Measurements from ENCODE around the gene WASF1.
"Not testable (repeated sequence)": the region's sequence is repeated elsewhere in the genome, so short reads cannot be mapped to it uniquely, and the experiment has no call there.

The WASF1 gene

GRCh38 chr6:110089323-110089722 is 90.1 kb downstream of the WASF1 start:
- DNase-seq (ENCODE audit: low read depth), result no peak

DNA sequence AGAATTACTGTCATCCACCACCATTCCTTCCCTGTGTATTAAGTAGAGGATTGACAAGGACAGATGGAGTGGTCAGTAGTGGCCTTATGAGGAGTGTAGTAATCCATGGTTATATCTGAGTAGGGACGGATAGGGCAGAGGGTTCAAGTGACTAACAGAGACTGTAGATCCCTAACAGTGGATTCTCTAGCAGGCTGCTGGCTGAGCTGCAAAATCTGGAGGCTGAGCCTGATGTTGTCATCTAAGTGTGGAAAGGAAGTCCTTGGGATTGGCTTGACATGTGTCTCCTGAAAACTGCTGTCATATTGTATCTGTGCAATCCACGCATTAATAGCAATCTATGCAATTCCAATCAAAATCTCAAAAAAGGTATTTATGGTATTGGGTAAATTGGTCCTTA is 94.2 kb downstream of the WASF1 start:
- DNase-seq (ENCODE audit: low read depth), result no peak

- DNase-seq (ENCODE audit: low read depth), result no peak
Measured at GRCh38 chr6:110083875-110084585, 95.4 kb downstream of the WASF1 start.

GRCh38 chr6:110075406-110075805 is 104.1 kb downstream of the WASF1 start:
- no peak for DNase-seq (ENCODE audit: low read depth)

GRCh38 chr6:110073474-110073873 is 106.0 kb downstream of the WASF1 start:
- not testable (repeated sequence) for DNase-seq (ENCODE audit: low read depth)

DNA sequence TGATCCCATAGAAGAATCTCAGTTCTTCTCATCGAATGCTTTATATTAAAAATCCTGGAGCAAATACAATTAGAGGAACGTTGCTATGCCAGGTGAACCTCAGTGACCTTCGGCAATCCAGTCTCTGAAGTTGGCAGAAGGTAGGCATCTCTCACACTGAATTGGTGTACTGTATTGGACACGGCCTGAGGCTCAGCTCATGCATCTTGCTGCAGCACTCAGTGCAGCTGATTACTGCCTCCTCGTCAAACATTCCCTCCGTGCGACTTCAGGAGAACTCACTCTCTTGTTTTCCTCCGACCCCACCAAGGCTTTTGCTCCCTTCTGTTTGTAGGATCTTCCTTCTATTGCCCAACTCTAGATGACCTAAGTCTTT is 110.9 kb downstream of the WASF1 start:
- no peak for DNase-seq (ENCODE audit: low read depth)

GRCh38 chr6:110067837-110068591 is 111.5 kb downstream of the WASF1 start:
- no peak for DNase-seq (ENCODE audit: low read depth)

DNA sequence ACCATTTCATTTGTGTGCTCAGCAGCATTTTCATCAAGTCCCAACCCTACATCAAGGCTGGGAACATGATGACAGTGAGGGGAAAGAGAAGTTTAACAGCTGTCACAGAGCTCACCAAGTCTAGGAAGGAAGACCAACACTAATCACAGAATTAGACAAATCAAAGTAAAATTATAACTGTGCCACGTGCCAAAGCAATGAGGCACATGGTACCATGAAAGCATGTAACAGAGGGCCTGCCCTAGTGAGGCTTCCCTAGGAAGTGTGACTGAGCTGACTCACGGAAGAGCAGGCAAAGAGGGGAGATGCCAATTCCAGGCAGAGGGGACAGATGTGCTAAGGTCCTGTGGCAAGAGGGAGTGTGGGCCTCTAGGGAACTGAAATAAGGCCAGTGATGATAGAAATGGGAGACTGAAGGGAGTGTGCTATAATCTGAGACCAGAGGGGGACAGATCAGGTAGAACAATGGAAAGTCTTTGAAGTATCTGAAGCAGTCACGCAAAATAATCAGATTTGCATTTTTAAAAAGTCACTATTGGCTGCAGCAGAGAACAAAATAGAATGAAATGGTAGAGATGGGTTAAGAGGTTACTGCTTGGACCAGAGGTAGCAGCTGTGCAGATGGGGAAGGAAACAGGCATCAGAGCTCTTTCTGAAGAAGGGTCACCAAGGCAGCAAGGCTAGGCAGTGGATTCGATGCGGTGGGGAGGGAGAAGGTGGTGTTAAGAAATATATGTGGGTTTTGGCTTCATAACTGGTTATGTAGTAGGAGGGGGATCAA is 114.5 kb downstream of the WASF1 start:
- no peak for DNase-seq (ENCODE audit: low read depth)

DNA sequence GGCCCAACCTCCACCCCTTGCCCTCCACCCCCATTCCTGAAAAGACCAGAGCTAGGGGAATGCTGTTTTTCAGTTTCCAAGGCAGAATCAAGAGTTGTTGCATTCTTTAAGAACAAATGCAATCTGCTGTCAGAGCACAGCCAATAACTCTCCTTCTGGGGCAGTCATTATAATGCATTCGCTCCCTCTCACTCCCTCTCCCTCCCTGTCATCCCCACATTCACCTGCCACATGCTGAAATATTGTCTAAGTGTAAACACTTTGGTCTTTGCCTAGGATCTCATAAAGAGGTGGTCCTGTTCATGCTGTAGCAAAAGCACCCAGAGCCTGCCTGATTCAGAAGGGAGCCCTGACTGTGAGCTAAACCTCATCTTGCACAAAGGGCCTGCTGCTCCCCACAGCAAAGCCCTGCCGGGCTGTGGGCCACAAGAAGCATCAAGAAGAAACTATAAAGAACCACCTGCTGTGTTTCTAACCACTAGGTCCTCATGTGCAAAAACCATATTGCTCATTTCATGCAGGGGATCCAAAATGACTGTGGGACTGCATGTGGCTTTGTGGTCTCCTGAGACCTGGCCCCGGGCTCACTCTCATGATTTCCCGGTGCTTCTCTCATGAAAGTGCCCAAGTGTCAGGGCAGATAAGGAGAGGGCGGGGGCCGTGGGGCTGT is 115.7 kb downstream of the WASF1 start:
- no peak for DNase-seq (ENCODE audit: low read depth)

DNA sequence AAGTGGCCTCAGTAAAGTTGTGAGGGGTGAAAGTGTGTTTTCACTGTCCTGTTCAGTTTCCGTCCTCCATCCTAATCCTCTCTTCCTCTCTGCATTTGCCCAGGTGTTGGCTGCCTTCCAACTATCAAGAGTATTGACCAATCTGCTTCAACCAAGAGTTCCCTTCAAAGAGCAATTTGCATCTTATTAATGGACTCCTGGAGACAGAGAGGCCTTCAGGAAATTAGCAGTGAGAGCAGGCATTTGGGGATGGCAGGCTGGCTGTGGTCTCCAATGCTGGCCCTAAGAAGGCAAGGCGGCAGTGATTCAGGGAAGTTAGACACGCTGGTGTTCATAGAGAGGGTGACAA is 124.1 kb downstream of the WASF1 start:
- DNase-seq (ENCODE audit: low read depth), result no peak

DNA sequence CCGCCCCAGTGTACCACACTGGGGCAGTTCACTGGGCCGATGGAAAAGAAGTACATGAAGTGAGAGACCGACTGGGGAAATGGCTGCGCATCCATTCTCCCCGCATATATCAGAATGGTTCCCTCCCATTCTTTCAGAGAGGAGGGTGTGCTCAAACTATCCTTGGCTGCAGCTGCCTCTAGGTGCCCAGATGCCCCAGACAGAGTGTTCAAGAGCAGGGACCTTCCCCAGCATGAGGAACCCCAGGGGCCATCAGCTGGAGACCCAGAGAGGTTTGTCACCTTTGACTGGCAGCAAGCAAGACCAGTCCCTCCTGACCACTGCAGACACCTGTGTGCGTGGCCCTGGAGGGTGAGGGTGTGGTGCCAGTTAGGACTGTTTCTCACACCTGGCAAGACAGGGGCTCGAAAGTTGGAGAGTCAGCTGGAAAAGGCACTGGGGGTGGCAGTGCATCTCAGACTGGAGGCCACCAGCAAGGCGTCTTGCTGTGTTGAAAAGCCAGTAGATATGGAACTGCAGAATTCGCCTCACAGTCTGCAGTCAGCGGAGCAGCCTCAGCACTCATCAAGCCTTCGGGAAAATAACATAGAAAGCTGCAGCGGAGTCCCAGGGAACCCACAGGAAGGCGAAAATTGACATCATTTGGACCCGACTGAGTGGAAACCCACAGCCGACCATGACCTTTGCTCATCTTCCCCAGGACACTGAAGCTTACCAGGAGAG is 124.6 kb downstream of the WASF1 start:
- DNase-seq (ENCODE audit: low read depth), result no peak

- no peak for DNase-seq (ENCODE audit: low read depth)
Measured at GRCh38 chr6:110053395-110054240, 125.9 kb downstream of the WASF1 start.

- no peak for DNase-seq (ENCODE audit: low read depth)
Measured at GRCh38 chr6:110050440-110050813, 129.0 kb downstream of the WASF1 start.
